ENCODE data around the gene OR10D3.

GRCh38 chr11:124198897-124199296, 15.8 kb downstream of the OR10D3 start:
- TF ChIP-seq CTCF (conservative IDR thresholded peaks at IDR 0.05; ENCODE audit: low read length) (no peak), EZH2phosphoT487 (IDR thresholded peaks at IDR 0.05; ENCODE audit: borderline replicate concordance) (no peak)
